Parietal lobe (tissue), 2 donors: ENCODE results near the gene CYP4F2. TPM values are rescaled to one million over a fixed set of nuclear protein-coding genes. Genes with fewer than 3 reads are reported as not detected.

Experiments used
- small RNA-seq: library from RNA; depleted of rRNA; stranded (forward); fragments of <200 nt; gene quantifications from one replicate; pipeline ENCODE3, GENCODE V24; 2014; ENCODE audit warnings: low replicate concordance
- total RNA-seq: library from RNA; depleted of rRNA; stranded (reverse); fragments of >200 nt; gene quantifications from one replicate; pipeline ENCODE4 v1.2.3, GENCODE V29; 2014

CYP4F2 gene
- total RNA-seq, result not detected

GRCh38 chr19:15897738-15898276, at the start of gene CYP4F2:
CYP4F2 (minus strand) TSS chr19:15898074; CDS start chr19:15897611, 463 bp downstream.

DNA sequence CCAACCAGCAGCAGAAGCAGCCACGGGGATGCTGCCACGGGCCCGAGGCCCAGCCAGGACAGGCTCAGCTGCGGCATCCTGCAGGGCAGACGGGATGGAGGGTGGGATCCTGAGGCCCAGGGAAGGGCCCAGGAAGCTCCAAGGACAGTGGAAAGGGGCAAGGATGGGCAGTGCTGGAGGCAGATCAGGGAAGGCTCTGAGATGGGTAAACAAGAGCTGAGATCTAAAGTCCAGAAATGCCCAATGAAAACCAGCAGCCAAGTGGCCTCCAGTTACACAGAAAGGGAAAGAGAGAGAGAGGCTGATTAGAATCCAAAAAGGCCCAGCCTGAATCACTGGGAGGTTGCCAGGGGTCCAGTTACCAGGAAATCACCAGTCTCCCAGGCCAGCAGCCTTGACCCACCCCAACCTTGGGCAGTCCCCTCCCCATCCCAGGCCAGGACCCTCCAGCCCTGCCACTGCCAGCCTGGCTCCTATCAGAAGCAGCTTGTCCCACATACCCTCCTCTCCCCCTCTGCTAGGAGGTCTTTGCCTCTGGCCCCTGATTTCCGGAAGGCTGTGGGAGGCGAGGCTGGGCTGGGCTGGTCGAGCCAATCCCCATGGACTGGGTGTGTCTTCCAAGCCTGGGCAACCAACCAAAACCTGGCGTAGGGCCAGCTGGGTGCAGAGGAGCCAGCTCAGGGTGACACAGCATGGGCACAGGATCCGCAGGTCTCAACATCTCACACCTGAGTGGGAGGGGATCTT, 36.6 kb upstream of the CYP4F2 start, which contains the start of gene CYP4F11:
Gene CYP4F11 (minus strand): TSS at position 198 of the 747 bp plus-strand sequence. CDS start 121 bp downstream, at position 77.

Small RNA genes lying within 50 kb of the gene (small RNA-seq; reads per million reads assigned to genes)
- gene CYP4F36P, result not detected

Other genes with a start within 250 kb of the CYP4F2 start
- not detected for gene CYP4F12, start 225.0 kb downstream of the CYP4F2 start, total RNA-seq
- gene OR10H2, start 170.1 kb downstream of the CYP4F2 start, total RNA-seq, result not detected
- not detected for gene OR10H3, start 160.1 kb downstream of the CYP4F2 start, total RNA-seq
- not detected for gene OR10H5, start 110.4 kb downstream of the CYP4F2 start, total RNA-seq
- gene OR10H1, start 82.4 kb downstream of the CYP4F2 start, total RNA-seq, result not detected
- 0.63 TPM for gene CYP4F11, start 36.5 kb upstream of the CYP4F2 start, total RNA-seq
- not detected for gene OR10H4, start 50.9 kb upstream of the CYP4F2 start, total RNA-seq
- gene TPM4, start 178.4 kb upstream of the CYP4F2 start, total RNA-seq, result 96.7 TPM
- 42.9 TPM for gene RAB8A, start 213.8 kb upstream of the CYP4F2 start, total RNA-seq
- not detected for gene HSH2D, start 245.6 kb upstream of the CYP4F2 start, total RNA-seq